ENCODE measurements around the gene NTM.

The NTM gene

GRCh38 chr11:131883332-131883731 is 512.9 kb downstream of the NTM start:
- DNase-seq = no peak

GRCh38 chr11:131884461-131885073 is 514.2 kb downstream of the NTM start:
- DNase-seq = no peak

GRCh38 chr11:131885431-131885830 is 515.0 kb downstream of the NTM start:
- DNase-seq = no peak

- DNase-seq = no peak
These were observed 515.8 kb downstream of the NTM start for GRCh38 chr11:131886201-131886600.

GRCh38 chr11:131888230-131888855 is 517.9 kb downstream of the NTM start:
- DNase-seq = no peak

GRCh38 chr11:131889146-131889577 is 518.7 kb downstream of the NTM start:
- DNase-seq = no peak

GRCh38 chr11:131889760-131890581 is 519.6 kb downstream of the NTM start:
- DNase-seq = no peak

- no peak for DNase-seq
These were observed 522.9 kb downstream of the NTM start for GRCh38 chr11:131893103-131893890.

- no peak for DNase-seq
These were observed 523.6 kb downstream of the NTM start for GRCh38 chr11:131893988-131894387.

- DNase-seq = peak in 1 of 56 donors; percentile 13
These were observed 524.5 kb downstream of the NTM start for GRCh38 chr11:131894615-131895544.

- no peak for DNase-seq
These were observed 525.5 kb downstream of the NTM start for GRCh38 chr11:131895865-131896264.

GRCh38 chr11:131896978-131897615 is 526.7 kb downstream of the NTM start:
- no peak for DNase-seq

- DNase-seq = no peak
These were observed 527.5 kb downstream of the NTM start for GRCh38 chr11:131897956-131898355.

GRCh38 chr11:131898949-131899348 is 528.5 kb downstream of the NTM start:
- no peak for DNase-seq

- no peak for DNase-seq
These were observed 529.6 kb downstream of the NTM start for GRCh38 chr11:131899950-131900580.

- DNase-seq = no peak
These were observed 532.0 kb downstream of the NTM start for GRCh38 chr11:131902421-131902820.

- no peak for DNase-seq
These were observed 532.7 kb downstream of the NTM start for GRCh38 chr11:131903074-131903473.

GRCh38 chr11:131904756-131905155 is 534.3 kb downstream of the NTM start:
- DNase-seq = no peak

GRCh38 chr11:131906963-131907362 is 536.5 kb downstream of the NTM start:
- DNase-seq = peak in 6 of 56 donors; percentile 21 to 53 (median 37)

Data from amygdala (tissue), 56 donors.